Measurements from ENCODE around the gene STT3A. TPM values are rescaled to one million over a fixed set of nuclear protein-coding genes. Genes with fewer than 3 reads are reported as not detected.

The STT3A gene
- total and polyA plus RNA-seq, 10 donors, result 23.0 to 102 (median 80.9) TPM

- Histone ChIP-seq H3K4me3 (no peak overlapping the region), H3K27me3 (replicated peaks in 1 of 7) (no peaks in the 10 kb centered on the region), H3K4me1 (no peaks in the 10 kb centered on the region), H3K27ac (no peak overlapping the region), H3K36me3 (peaks cover 7 to 52% (median 43%) of the 10 kb centered on the region in 6 donors), H3K9me3 (no peaks in the 10 kb centered on the region)
- no peak for DNase-seq
- 90 to 100% (median 97%) methylated on average over 1 of the region's 1 CpG for WGBS, 5 donors
- intact Hi-C loops (cut with DNase I; ENCODE audit: low total_unique reads), result no loop called here
- TF ChIP-seq POLR2AphosphoS5 (IDR thresholded peaks at IDR 0.05), result no peak
- no peak for TF ChIP-seq CTCF (IDR thresholded peaks at IDR 0.05 in 8 of 11, conservative IDR thresholded peaks at IDR 0.05 in 3 of 11)
- TF ChIP-seq POLR2A (IDR thresholded peaks at IDR 0.05), result no peak
Observed at GRCh38 chr11:125585487-125585886, 7.2 kb upstream of the STT3A start.

GRCh38 chr11:125586623-125587022 lies 6.0 kb upstream of the STT3A start:
- H3K27ac ChIP-seq, result no peak overlapping the region

GRCh38 chr11:125587480-125587879 lies 5.2 kb upstream of the STT3A start:
- TF ChIP-seq CTCF (IDR thresholded peaks at IDR 0.05 in 8 of 11, conservative IDR thresholded peaks at IDR 0.05 in 3 of 11) (no peak), POLR2AphosphoS5 (IDR thresholded peaks at IDR 0.05) (no peak), POLR2A (IDR thresholded peaks at IDR 0.05) (no peak)
- WGBS, 5 donors, result 96 to 100% (median 97%) methylated on average over 1 of the region's 1 CpG
- H3K4me3 ChIP-seq, result no peak overlapping the region
- no peak overlapping the region for H3K27ac ChIP-seq
- intact Hi-C loops (cut with DNase I; ENCODE audit: low total_unique reads), result no loop called here
- H3K36me3 ChIP-seq, result peaks cover 7 to 32% (median 24%) of the 10 kb centered on the region in 6 donors
- H3K27me3 ChIP-seq (replicated peaks in 1 of 7), result no peaks in the 10 kb centered on the region
- H3K9me3 ChIP-seq, result no peaks in the 10 kb centered on the region
- DNase-seq, result no peak
- H3K4me1 ChIP-seq, result peaks cover 3 to 12% (median 9%) of the 10 kb centered on the region in 6 donors

More at GRCh38 chr11:125586623-125587022, 6.0 kb upstream of the STT3A start:
- peaks cover 7 to 40% (median 32%) of the 10 kb centered on the region in 6 donors for H3K36me3 ChIP-seq
- H3K27me3 ChIP-seq (replicated peaks in 1 of 7), result no peaks in the 10 kb centered on the region
- no peak for DNase-seq
- TF ChIP-seq POLR2AphosphoS5 (IDR thresholded peaks at IDR 0.05), result no peak
- no peak for TF ChIP-seq CTCF (IDR thresholded peaks at IDR 0.05 in 8 of 11, conservative IDR thresholded peaks at IDR 0.05 in 3 of 11)
- TF ChIP-seq POLR2A (IDR thresholded peaks at IDR 0.05), result no peak
- no peaks in the 10 kb centered on the region for H3K9me3 ChIP-seq
- H3K4me3 ChIP-seq, result no peak overlapping the region
- peaks cover 3 to 11% (median 8%) of the 10 kb centered on the region in 6 donors for H3K4me1 ChIP-seq
- intact Hi-C loops (cut with DNase I; ENCODE audit: low total_unique reads), result no loop called here
- 65 to 85% (median 75%) methylated on average over 3 of the region's 3 CpGs for WGBS, 5 donors

GRCh38 chr11:125588505-125588904 lies 4.1 kb upstream of the STT3A start:
- TF ChIP-seq POLR2A (IDR thresholded peaks at IDR 0.05) (no peak), POLR2AphosphoS5 (IDR thresholded peaks at IDR 0.05) (no peak), CTCF (IDR thresholded peaks at IDR 0.05 in 8 of 11, conservative IDR thresholded peaks at IDR 0.05 in 3 of 11) (no peak)
- Histone ChIP-seq H3K9me3 (no peaks in the 10 kb centered on the region), H3K27me3 (replicated peaks in 1 of 7) (no peaks in the 10 kb centered on the region), H3K4me3 (no peak overlapping the region), H3K27ac (no peak overlapping the region), H3K4me1 (peaks cover 5 to 20% (median 14%) of the 10 kb centered on the region in 6 donors), H3K36me3 (peaks cover 0 to 22% (median 13%) of the 10 kb centered on the region in 6 donors)
- no peak for DNase-seq
- intact Hi-C loops (cut with DNase I; ENCODE audit: low total_unique reads), result no loop called here
- WGBS, 5 donors, result 62 to 81% (median 66%) methylated on average over 3 of the region's 3 CpGs
